Measurements from ENCODE around the gene NTF3. TPM values are rescaled to one million over a fixed set of nuclear protein-coding genes. Genes with fewer than 3 reads are reported as not detected.

Gene NTF3
- total and polyA plus RNA-seq, 2 of the 8 experiments (the other 6 are each of a cell fraction or from before 2014, with no cell fraction given): 1.4 to 2.3 TPM

GRCh38 chr12:5430641-5431603 lies 986 bp upstream of the NTF3 start (continued):
- no peak for TF ChIP-seq RFX5 (IDR thresholded peaks at IDR 0.05; ENCODE audit: borderline replicate concordance, low read depth, low read length)
- no peak for TF ChIP-seq CBX5 (IDR thresholded peaks at IDR 0.05; ENCODE audit: low read depth, low read length)
- no peak for TF ChIP-seq NRF1 (IDR thresholded peaks at IDR 0.05; ENCODE audit: low read depth, low read length)
- no peak for TF ChIP-seq BCL11A (IDR thresholded peaks at IDR 0.05; ENCODE audit: low read depth in 2 of 2, low read length in 2 of 2)
- TF ChIP-seq KDM4A (IDR thresholded peaks at IDR 0.05; ENCODE audit: low read depth, low read length, severe bottlenecking): peak; percentile 18
- peak; percentile 23 for TF ChIP-seq CTBP2 (IDR thresholded peaks at IDR 0.05; ENCODE audit: borderline replicate concordance, insufficient read depth, insufficient read length, low read length)
- TF ChIP-seq HDAC2 (IDR thresholded peaks at IDR 0.05; ENCODE audit: borderline replicate concordance in 1 of 2, low read depth in 2 of 2, low read length in 2 of 2): no peak
- TF ChIP-seq EZH2 (IDR thresholded peaks at IDR 0.05; ENCODE audit: low read depth, low read length, severe bottlenecking): peak; percentile 8
- no peak for TF ChIP-seq SAP30 (IDR thresholded peaks at IDR 0.05; ENCODE audit: insufficient read depth, insufficient replicate concordance, low read length)
- no peak for TF ChIP-seq HDAC6 (IDR thresholded peaks at IDR 0.05; ENCODE audit: low read depth, low read length)
- TF ChIP-seq FOSL1 (IDR thresholded peaks at IDR 0.05; ENCODE audit: insufficient read depth, low read depth, low read length): no peak
- TF ChIP-seq TBP (IDR thresholded peaks at IDR 0.05; ENCODE audit: low read depth, low read length): no peak
- peak; percentile 64 for TF ChIP-seq RNF2 (IDR thresholded peaks at IDR 0.05; ENCODE audit: borderline replicate concordance, low read depth, low read length, missing control alignments, poor library complexity, severe bottlenecking)
